IgD-negative memory B cell (primary cell): ENCODE data around the gene BICRAL. TPM values are rescaled to one million over a fixed set of nuclear protein-coding genes. Genes with fewer than 3 reads are reported as not detected.
"Not testable (repeated sequence)": the region's sequence is repeated elsewhere in the genome, so short reads cannot be mapped to it uniquely, and the experiment has no call there.

Experiments used
- H3K27ac Mint-ChIP-seq, 3 donors: one replicate each; pipeline ENCODE4 v1.8.0; 2020 to 2022; ENCODE audit warnings: mild to moderate bottlenecking in 3 of 3, mixed read lengths in 3 of 3, moderate library complexity in 1 of 3
- H3K27me3 Mint-ChIP-seq: one replicate; pipeline ENCODE4 v1.8.0; 2021; ENCODE audit warnings: mixed read lengths
- H3K36me3 Mint-ChIP-seq: one replicate; pipeline ENCODE4 v1.8.0; 2020; ENCODE audit warnings: mild to moderate bottlenecking, mixed read lengths
- H3K4me1 Mint-ChIP-seq, 3 donors: one replicate each; pipeline ENCODE4 v1.8.0; 2020 to 2022; ENCODE audit warnings: mixed read lengths in 3 of 3, mild to moderate bottlenecking in 1 of 3
- H3K4me3 Mint-ChIP-seq, 4 donors: one replicate each; pipeline ENCODE4 v1.8.0; 2020 to 2022; ENCODE audit warnings: mild to moderate bottlenecking in 4 of 4, mixed read lengths in 4 of 4, moderate library complexity in 3 of 4
- H3K9me3 Mint-ChIP-seq, 3 donors: one replicate each; pipeline ENCODE4 v1.8.0; 2020 to 2021; ENCODE audit warnings: mixed read lengths in 3 of 3, mild to moderate bottlenecking in 1 of 3
- polyA plus RNA-seq: library from polyadenylated mRNA; unstranded; fragments of 300-500 nt; fragmentation: Illumina TruSeq; gene quantifications from one replicate; pipeline ENCODE4 v1.2.3, GENCODE V29; 2021

Gene BICRAL
- polyA plus RNA-seq, 1 donor from 2014 or later: 4.7 TPM

GRCh38 chr6:42795651-42796050, 13.8 kb downstream of the BICRAL start:
- Mint-ChIP-seq H3K27ac (peak overlapping the region in 1 of 3 donors; percentile 85), H3K4me3 (no peak overlapping the region), H3K27me3 (no peaks in the 10 kb centered on the region), H3K36me3 (no peaks in the 10 kb centered on the region), H3K9me3 (no peaks in the 10 kb centered on the region), H3K4me1 (peaks cover 3 to 21% (median 20%) of the 10 kb centered on the region in 3 donors)

- peak overlapping the region in 1 of 4 donors; percentile 6 for H3K4me3 Mint-ChIP-seq
These were observed 14.3 kb downstream of the BICRAL start for GRCh38 chr6:42796171-42796570.

GRCh38 chr6:42797696-42798095, 15.8 kb downstream of the BICRAL start:
- H3K36me3 Mint-ChIP-seq, H3K9me3 Mint-ChIP-seq, H3K27me3 Mint-ChIP-seq, H3K4me3 Mint-ChIP-seq: not testable (repeated sequence)
- H3K4me1 Mint-ChIP-seq: peaks cover 0 to 14% (median 14%) of the 10 kb centered on the region in 3 donors
- peak overlapping the region in 1 of 3 donors; percentile 0 for H3K27ac Mint-ChIP-seq

More at GRCh38 chr6:42796171-42796570, 14.3 kb downstream of the BICRAL start:
- Mint-ChIP-seq H3K27me3 (no peaks in the 10 kb centered on the region), H3K36me3 (no peaks in the 10 kb centered on the region), H3K27ac (peak overlapping the region in 1 of 3 donors; percentile 85), H3K4me1 (peaks cover 2 to 18% (median 16%) of the 10 kb centered on the region in 3 donors), H3K9me3 (no peaks in the 10 kb centered on the region)

GRCh38 chr6:42805297-42805861, 23.5 kb downstream of the BICRAL start:
- Mint-ChIP-seq H3K27me3 (no peaks in the 10 kb centered on the region), H3K9me3 (no peaks in the 10 kb centered on the region), H3K4me3 (no peak overlapping the region), H3K36me3 (peaks cover 7% of the 10 kb centered on the region), H3K27ac (peak overlapping the region in 1 of 3 donors; percentile 13), H3K4me1 (peaks cover 4 to 12% (median 9%) of the 10 kb centered on the region in 3 donors)

GRCh38 chr6:42806359-42806758, 24.5 kb downstream of the BICRAL start:
- not testable (repeated sequence) for H3K27ac Mint-ChIP-seq, H3K27me3 Mint-ChIP-seq, H3K4me3 Mint-ChIP-seq, H3K9me3 Mint-ChIP-seq, H3K36me3 Mint-ChIP-seq
- peaks cover 4 to 12% (median 9%) of the 10 kb centered on the region in 3 donors for H3K4me1 Mint-ChIP-seq

GRCh38 chr6:42808492-42809483, 26.9 kb downstream of the BICRAL start:
- Mint-ChIP-seq H3K4me1 (peaks cover 4 to 12% (median 9%) of the 10 kb centered on the region in 3 donors), H3K9me3 (no peaks in the 10 kb centered on the region), H3K27me3 (no peaks in the 10 kb centered on the region), H3K4me3 (no peak overlapping the region), H3K36me3 (peaks cover 5% of the 10 kb centered on the region), H3K27ac (peak overlapping the region in 1 of 3 donors; percentile 16)

- Mint-ChIP-seq H3K4me1 (peaks cover 4 to 7% (median 7%) of the 10 kb centered on the region in 3 donors), H3K4me3 (no peak overlapping the region), H3K9me3 (no peaks in the 10 kb centered on the region), H3K27me3 (no peaks in the 10 kb centered on the region), H3K36me3 (peaks cover 3% of the 10 kb centered on the region), H3K27ac (no peak overlapping the region)
These were observed 31.3 kb downstream of the BICRAL start for GRCh38 chr6:42813074-42813645.

- Mint-ChIP-seq H3K4me3 (no peak overlapping the region), H3K27me3 (no peaks in the 10 kb centered on the region), H3K36me3 (no peaks in the 10 kb centered on the region), H3K9me3 (no peaks in the 10 kb centered on the region), H3K4me1 (peaks cover 0 to 10% (median 5%) of the 10 kb centered on the region in 3 donors), H3K27ac (peak overlapping the region in 1 of 3 donors; percentile 74)
These were observed 32.1 kb downstream of the BICRAL start for GRCh38 chr6:42813906-42814444.

GRCh38 chr6:42815726-42816125, 33.9 kb downstream of the BICRAL start:
- not testable (repeated sequence) for H3K27me3 Mint-ChIP-seq, H3K27ac Mint-ChIP-seq, H3K4me3 Mint-ChIP-seq, H3K9me3 Mint-ChIP-seq, H3K36me3 Mint-ChIP-seq
- peaks cover 6 to 18% (median 18%) of the 10 kb centered on the region in 3 donors for H3K4me1 Mint-ChIP-seq

- Mint-ChIP-seq H3K27me3 (no peaks in the 10 kb centered on the region), H3K9me3 (no peaks in the 10 kb centered on the region), H3K27ac (peak overlapping the region in 1 of 3 donors; percentile 53), H3K4me3 (no peak overlapping the region), H3K4me1 (peaks cover 13 to 28% (median 25%) of the 10 kb centered on the region in 3 donors), H3K36me3 (no peaks in the 10 kb centered on the region)
These were observed 36.1 kb downstream of the BICRAL start for GRCh38 chr6:42817907-42818306.

- H3K36me3 Mint-ChIP-seq: no peaks in the 10 kb centered on the region
- H3K27me3 Mint-ChIP-seq: no peaks in the 10 kb centered on the region
- no peaks in the 10 kb centered on the region for H3K9me3 Mint-ChIP-seq
- H3K27ac Mint-ChIP-seq: peak overlapping the region in 2 of 3 donors; percentile 32 to 53
- peaks cover 13 to 28% (median 22%) of the 10 kb centered on the region in 3 donors for H3K4me1 Mint-ChIP-seq
- no peak overlapping the region for H3K4me3 Mint-ChIP-seq
These were observed 36.6 kb downstream of the BICRAL start for GRCh38 chr6:42818416-42818815.

GRCh38 chr6:42818878-42819277, 37.0 kb downstream of the BICRAL start:
- Mint-ChIP-seq H3K27me3 (no peaks in the 10 kb centered on the region), H3K27ac (peak overlapping the region in 1 of 3 donors; percentile 32), H3K4me1 (peaks cover 13 to 28% (median 22%) of the 10 kb centered on the region in 3 donors), H3K36me3 (no peaks in the 10 kb centered on the region), H3K9me3 (no peaks in the 10 kb centered on the region), H3K4me3 (no peak overlapping the region)

- peak overlapping the region in 2 of 4 donors; percentile 13 to 36 for H3K4me3 Mint-ChIP-seq
- H3K9me3 Mint-ChIP-seq: no peaks in the 10 kb centered on the region
- H3K4me1 Mint-ChIP-seq: peaks cover 13 to 28% (median 22%) of the 10 kb centered on the region in 3 donors
- H3K36me3 Mint-ChIP-seq: no peaks in the 10 kb centered on the region
- peak overlapping the region in 2 of 3 donors; percentile 88 for H3K27ac Mint-ChIP-seq
- H3K27me3 Mint-ChIP-seq: no peaks in the 10 kb centered on the region
These were observed 38.1 kb downstream of the BICRAL start for GRCh38 chr6:42819803-42820511.
